Prostate gland (tissue), 2 donors: ENCODE results near the gene ECD. TPM values are rescaled to one million over a fixed set of nuclear protein-coding genes. Genes with fewer than 3 reads are reported as not detected.
A peak's percentile ranks its signal among the peaks of the same experiment; 100 is the strongest.

ENCODE experiments used
- DNase-seq: peaks from one replicate; pipeline ENCODE4 v3.0.0-alpha.2; 2019; ENCODE audit warnings: low spot score
- H3K27ac ChIP-seq, 2 donors: fragments of 200-600 bp; sonication (generic); 2 replicates each; pipeline ENCODE4 v1.5.1; 2017 to 2019
- H3K27me3 ChIP-seq: fragments of 200-600 bp; sonication (generic); replicated peaks from 2 replicates; pipeline ENCODE4 v1.5.1; 2019; ENCODE audit not compliant: insufficient read depth
- H3K36me3 ChIP-seq, 2 donors: fragments of 200-600 bp; sonication (generic); 1 replicate in 1 of 2; 2 replicates in 1 of 2; pipeline versions ENCODE4 v1.5.1 to v1.8.1; 2017 to 2019
- H3K4me1 ChIP-seq: fragments of 200-600 bp; sonication (generic); replicated peaks from 2 replicates; pipeline ENCODE4 v1.5.1; 2019
- H3K4me3 ChIP-seq, 2 donors: fragments of 200-600 bp; sonication (generic); 2 replicates each; pipeline ENCODE4 v1.5.1; 2017 to 2019
- H3K9me3 ChIP-seq: fragments of 200-600 bp; sonication (generic); 2 replicates; pipeline ENCODE4 v1.5.1; 2017
- CTCF ChIP-seq, 4 experiments: fragments of 200-600 bp in 2 of 4; fragments of 450-650 bp in 2 of 4; sonication (generic) in 2 of 4; IDR thresholded peaks; 1 replicate in 3 of 4; 2 replicates in 1 of 4; pipeline ENCODE4 v1.5.1; 2016 to 2019; ENCODE audit warnings: antibody characterized with exemption in 4 of 4, mild to moderate bottlenecking in 2 of 4, moderate library complexity in 2 of 4
- POLR2A ChIP-seq: fragments of 450-650 bp; IDR thresholded peaks from one replicate; pipeline ENCODE4 v1.6.1; 2016; ENCODE audit warnings: antibody characterized with exemption, mild to moderate bottlenecking
- POLR2AphosphoS5 ChIP-seq: sonication (generic); formaldehyde crosslinking; IDR thresholded peaks from one replicate; pipeline ENCODE4 v1.6.1; 2017; ENCODE audit warnings: antibody characterized with exemption
- WGBS: methylation state at CpG from one replicate; pipeline ENCODE4 v1.1.5; 2018; 5-methylcytosine and 5-hydroxymethylcytosine counted together
- intact Hi-C: fragments of 100-400 bp; cut with DNase I; formaldehyde crosslinking; loops from one replicate; pipeline ENCODE4 v1.14.2; 2022
- total RNA-seq, 2 donors: library from RNA; depleted of rRNA; stranded (reverse); fragments of >200 nt; gene quantifications; one replicate each; pipeline ENCODE4 v1.1.0, GENCODE V29; 2016

Gene ECD
- total RNA-seq, 2 donors from 2014 or later = 26.0 to 40.7 TPM

- under 1% methylated on average over 69 of the region's 75 CpGs for WGBS
- peak; percentile 95 for TF ChIP-seq POLR2AphosphoS5
- peak; percentile 39 to 90 (median 77) for TF ChIP-seq CTCF (IDR thresholded peaks at IDR 0.05)
- TF ChIP-seq POLR2A = peak; percentile 91
- peak within 1 kb of the TSS; percentile 58 to 68 for H3K4me3 ChIP-seq
- no peaks in the 10 kb centered on the region for H3K4me1 ChIP-seq
- H3K27ac ChIP-seq = peak within 1 kb of the TSS; percentile 93 to 96
- H3K9me3 ChIP-seq = no peaks in the 10 kb centered on the region
- intact Hi-C loops = loop anchor here (5.0 kb wide), 2 partner anchors 71 to 151 kb away; partner anchors contain the start of genes DNAJC9, ECD and FAM149B1
- no peaks in the 10 kb centered on the region for H3K27me3 ChIP-seq
- no peaks in the 10 kb centered on the region for H3K36me3 ChIP-seq
- DNase-seq = peak; percentile 98
Measured at GRCh38 chr10:73096449-73097304, 71.1 kb downstream of the ECD start, which contains the start of gene P4HA1. P4HA1 (minus strand) TSS chr10:73096866; CDS start chr10:73074883, 21,983 bp downstream.

- H3K27me3 ChIP-seq = no peaks in the 10 kb centered on the region
- peak; percentile 73 for DNase-seq
- intact Hi-C loops = loop anchor here (5.0 kb wide), 2 partner anchors 71 to 151 kb away; partner anchors contain the start of genes DNAJC9, ECD and FAM149B1
- H3K27ac ChIP-seq = peak overlapping the region; percentile 93 to 96
- TF ChIP-seq CTCF (IDR thresholded peaks at IDR 0.05) (no peak), POLR2AphosphoS5 (no peak), POLR2A (peak; percentile 33)
- H3K4me1 ChIP-seq = no peaks in the 10 kb centered on the region
- H3K36me3 ChIP-seq = no peaks in the 10 kb centered on the region
- under 1% methylated on average over 29 of the region's 29 CpGs for WGBS
- H3K4me3 ChIP-seq = peak overlapping the region; percentile 58 to 68
- no peaks in the 10 kb centered on the region for H3K9me3 ChIP-seq
Measured at GRCh38 chr10:73096041-73096448, 71.8 kb downstream of the ECD start.

- peak; percentile 39 for DNase-seq
- peak overlapping the region; percentile 58 to 68 for H3K4me3 ChIP-seq
- H3K27ac ChIP-seq = peak overlapping the region; percentile 93 to 96
- no peaks in the 10 kb centered on the region for H3K4me1 ChIP-seq
- no peaks in the 10 kb centered on the region for H3K9me3 ChIP-seq
- H3K36me3 ChIP-seq = no peaks in the 10 kb centered on the region
- H3K27me3 ChIP-seq = no peaks in the 10 kb centered on the region
- TF ChIP-seq POLR2AphosphoS5 (peak; percentile 26), CTCF (IDR thresholded peaks at IDR 0.05) (no peak), POLR2A (no peak)
- intact Hi-C loops = loop anchor here (5.0 kb wide), 2 partner anchors 72 to 152 kb away; partner anchors contain the start of genes DNAJC9, ECD and FAM149B1
- under 1% methylated on average over 14 of the region's 14 CpGs for WGBS
Measured at GRCh38 chr10:73095481-73096021, 72.3 kb downstream of the ECD start.

GRCh38 chr10:73094986-73095480 is 72.8 kb downstream of the ECD start:
- no peaks in the 10 kb centered on the region for H3K9me3 ChIP-seq
- intact Hi-C loops = loop anchor here (5.0 kb wide), 2 partner anchors 72 to 152 kb away; partner anchors contain the start of genes DNAJC9, ECD and FAM149B1
- H3K4me1 ChIP-seq = no peaks in the 10 kb centered on the region
- peak overlapping the region; percentile 58 to 68 for H3K4me3 ChIP-seq
- TF ChIP-seq POLR2AphosphoS5 (no peak), POLR2A (no peak), CTCF (IDR thresholded peaks at IDR 0.05) (no peak)
- no peaks in the 10 kb centered on the region for H3K27me3 ChIP-seq
- WGBS = 2% methylated on average over 5 of the region's 5 CpGs
- no peak for DNase-seq
- H3K36me3 ChIP-seq = no peaks in the 10 kb centered on the region
- H3K27ac ChIP-seq = peak overlapping the region; percentile 93 to 96
